GM10266 (cell line): ENCODE data around the gene RIBC1.
"Not testable (repeated sequence)": the region's sequence is repeated elsewhere in the genome, so short reads cannot be mapped to it uniquely, and the experiment has no call there.

Source experiments
- DNase-seq: peaks from one replicate; pipeline ENCODE4 v3.0.0; 2012; ENCODE audit errors: extremely low spot score
- CTCF ChIP-seq: IDR thresholded peaks from 2 replicates; pipeline ENCODE4 v1.5.1; 2012; ENCODE audit warnings: mild to moderate bottlenecking, low read depth; ENCODE audit not compliant: control insufficient read depth, insufficient read depth; ENCODE audit errors: missing control alignments

Gene RIBC1

GRCh38 chrX:53379747-53380146 is 42.9 kb upstream of the RIBC1 start:
- DNase-seq, result no peak
- no peak for TF ChIP-seq CTCF

GRCh38 chrX:53383376-53384076 is 39.1 kb upstream of the RIBC1 start:
- DNase-seq, result no peak
- TF ChIP-seq CTCF, result no peak

- no peak for TF ChIP-seq CTCF
- no peak for DNase-seq
Measured at GRCh38 chrX:53395605-53396298, 26.9 kb upstream of the RIBC1 start.

GRCh38 chrX:53398216-53398615 is 24.5 kb upstream of the RIBC1 start:
- no peak for TF ChIP-seq CTCF
- no peak for DNase-seq

GRCh38 chrX:53403535-53403934 is 19.1 kb upstream of the RIBC1 start:
- TF ChIP-seq CTCF, result no peak
- DNase-seq, result no peak

- TF ChIP-seq CTCF, result no peak
- DNase-seq, result no peak
Measured at GRCh38 chrX:53412446-53412845, 10.2 kb upstream of the RIBC1 start.

- DNase-seq, result not testable (repeated sequence)
Measured at GRCh38 chrX:53420351-53420750, 2.3 kb upstream of the RIBC1 start.
